OCI-LY1 (cell line): ENCODE data around the gene GFPT2.

Source experiments
- H2AFZ ChIP-seq: fragments of 200-600 bp; sonication (generic), shearing (Covaris generic); 2 replicates; pipeline ENCODE4 v1.6.0; 2014; ENCODE audit warnings: antibody characterized with exemption, mild to moderate bottlenecking, low read length
- H3F3A ChIP-seq: fragments of 200-600 bp; sonication (generic), shearing (Covaris generic); 2 replicates; pipeline ENCODE4 v1.6.0; 2014; ENCODE audit warnings: mild to moderate bottlenecking, antibody characterized with exemption, low read length, moderate library complexity; ENCODE audit not compliant: insufficient read depth
- H3K27ac ChIP-seq: fragments of 200-600 bp; sonication (generic); 2 replicates; pipeline ENCODE4 v1.5.1; 2014; ENCODE audit warnings: low read length, mixed run types, mild to moderate bottlenecking, low read depth; ENCODE audit not compliant: poor library complexity, severe bottlenecking
- H3K27me3 ChIP-seq: fragments of 200-600 bp; sonication (generic); 2 replicates; pipeline ENCODE4 v1.6.0; 2014; ENCODE audit warnings: antibody characterized with exemption, mild to moderate bottlenecking, low read length, moderate library complexity; ENCODE audit not compliant: insufficient read depth
- H3K36me3 ChIP-seq: fragments of 200-600 bp; sonication (generic); 2 replicates; pipeline ENCODE4 v1.6.1; 2014; ENCODE audit warnings: mild to moderate bottlenecking, antibody characterized with exemption, low read length, moderate library complexity, mixed read lengths; ENCODE audit not compliant: insufficient read depth
- H3K4me1 ChIP-seq: fragments of 200-600 bp; sonication (generic); 2 replicates; pipeline ENCODE4 v1.5.1; 2014; ENCODE audit warnings: mild to moderate bottlenecking, low read length, moderate library complexity; ENCODE audit not compliant: insufficient read depth, severe bottlenecking
- H3K4me2 ChIP-seq: fragments of 200-600 bp; sonication (generic), shearing (Covaris generic); 2 replicates; pipeline ENCODE4 v1.6.1; 2014; ENCODE audit warnings: low read length
- H3K4me3 ChIP-seq: fragments of 200-600 bp; sonication (generic); 2 replicates; pipeline ENCODE4 v1.5.1; 2014; ENCODE audit warnings: low read length, low read depth, mild to moderate bottlenecking, mixed read lengths; ENCODE audit not compliant: poor library complexity, severe bottlenecking
- H3K79me2 ChIP-seq: fragments of 200-600 bp; shearing (Covaris generic); 2 replicates; pipeline ENCODE4 v1.6.1; 2016; ENCODE audit warnings: mixed run types, low read length, mixed read lengths; ENCODE audit not compliant: insufficient read depth
- H3K9ac ChIP-seq: fragments of 200-600 bp; sonication (generic), shearing (Covaris generic); 2 replicates; pipeline ENCODE4 v1.6.1; 2014; ENCODE audit warnings: mild to moderate bottlenecking, low read length, mixed read lengths
- H3K9me2 ChIP-seq: fragments of 200-600 bp; sonication (generic), shearing (Covaris generic); 2 replicates; pipeline ENCODE4 v1.6.1; 2014; ENCODE audit warnings: low read depth, mild to moderate bottlenecking, low read length, mixed read lengths
- H3K9me3 ChIP-seq: fragments of 200-600 bp; shearing (Covaris generic); 2 replicates; pipeline ENCODE4 v1.6.1; 2014; ENCODE audit warnings: low read length, mixed read lengths
- H4K20me1 ChIP-seq: fragments of 200-600 bp; sonication (generic), shearing (Covaris generic); 2 replicates; pipeline ENCODE4 v1.6.0; 2016; ENCODE audit warnings: mild to moderate bottlenecking, low read length; ENCODE audit not compliant: insufficient read depth
- CTCF ChIP-seq: fragments of 200-600 bp; sonication (generic), shearing (Covaris generic); IDR thresholded peaks from 2 replicates; pipeline ENCODE4 v1.5.1; 2017; ENCODE audit warnings: mild to moderate bottlenecking, antibody characterized with exemption, low read length, moderate library complexity, mixed read lengths
- EZH2 ChIP-seq: fragments of 200-600 bp; sonication (generic), shearing (Covaris generic); IDR thresholded peaks from 2 replicates; pipeline ENCODE4 v1.8.0; 2017; ENCODE audit warnings: borderline replicate concordance, mixed run types, mild to moderate bottlenecking, antibody characterized with exemption, low read length, moderate library complexity, mixed read lengths

GFPT2 gene

GRCh38 chr5:180326989-180327565 lies 26.1 kb downstream of the GFPT2 start:
- Histone ChIP-seq H3F3A (no peaks in the 10 kb centered on the region), H3K27ac (no peak overlapping the region), H3K79me2 (no peaks in the 10 kb centered on the region), H2AFZ (no peak overlapping the region), H3K4me2 (no peak overlapping the region), H3K9me3 (no peaks in the 10 kb centered on the region), H3K9me2 (no peaks in the 10 kb centered on the region), H3K9ac (no peak overlapping the region), H3K27me3 (0 out of 2 replicates have a peak, but pooled peaks cover 6% of the 10 kb centered on the region), H3K4me3 (no peak overlapping the region), H3K36me3 (no peaks in the 10 kb centered on the region), H4K20me1 (no peaks in the 10 kb centered on the region), H3K4me1 (peaks cover 4% of the 10 kb centered on the region)
- TF ChIP-seq CTCF (no peak), EZH2 (no peak)

- H3K36me3 ChIP-seq: no peaks in the 10 kb centered on the region
- H3K27ac ChIP-seq: no peak overlapping the region
- peaks cover 4% of the 10 kb centered on the region for H3K4me1 ChIP-seq
- H3K4me3 ChIP-seq: no peak overlapping the region
- H3K9me3 ChIP-seq: no peaks in the 10 kb centered on the region
- no peaks in the 10 kb centered on the region for H3K79me2 ChIP-seq
- H3F3A ChIP-seq: no peaks in the 10 kb centered on the region
- H3K4me2 ChIP-seq: no peak overlapping the region
- H3K9me2 ChIP-seq: no peaks in the 10 kb centered on the region
- no peak overlapping the region for H2AFZ ChIP-seq
- no peaks in the 10 kb centered on the region for H4K20me1 ChIP-seq
- TF ChIP-seq CTCF: no peak
- TF ChIP-seq EZH2: no peak
- no peaks in the 10 kb centered on the region for H3K27me3 ChIP-seq
- H3K9ac ChIP-seq: no peak overlapping the region
Observed at GRCh38 chr5:180324601-180324950, 28.6 kb downstream of the GFPT2 start.

DNA sequence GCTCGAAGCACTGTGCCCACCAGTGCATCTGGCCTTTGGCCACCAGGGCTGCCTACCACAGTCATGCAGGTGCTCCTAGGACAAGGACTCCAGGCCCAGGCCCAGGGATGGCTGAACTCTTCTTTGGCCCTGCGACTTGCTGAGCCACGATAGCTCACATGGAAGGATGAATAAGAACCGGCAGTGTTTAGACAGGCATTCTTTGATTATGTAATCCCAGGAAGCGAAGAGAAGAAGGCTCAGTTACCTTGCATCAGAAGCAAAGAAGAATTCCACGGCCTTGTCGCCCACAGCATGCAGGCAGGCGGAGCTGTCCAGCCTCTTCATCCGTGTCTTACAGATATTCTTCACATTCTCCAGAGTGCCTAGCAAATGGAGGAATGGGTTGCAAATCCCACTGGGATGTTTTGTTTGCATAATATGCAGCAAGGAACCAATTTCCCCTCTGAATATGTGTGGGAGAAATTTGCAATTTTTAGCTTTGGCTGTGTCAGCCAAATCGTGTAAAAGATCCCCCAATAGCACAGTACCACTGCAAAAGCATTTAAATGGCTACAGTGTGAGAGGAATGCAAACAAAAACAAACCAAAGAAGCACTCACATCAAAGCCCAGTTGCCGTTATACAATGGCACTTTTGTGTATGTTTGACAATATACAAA lies 29.1 kb downstream of the GFPT2 start:
- Histone ChIP-seq H3K4me2 (no peak overlapping the region), H3K4me1 (peaks cover 4% of the 10 kb centered on the region), H3K27me3 (no peaks in the 10 kb centered on the region), H3K9ac (no peak overlapping the region), H3K9me2 (no peaks in the 10 kb centered on the region), H3K4me3 (no peak overlapping the region), H3K9me3 (no peaks in the 10 kb centered on the region), H2AFZ (no peak overlapping the region), H3F3A (no peaks in the 10 kb centered on the region), H4K20me1 (no peaks in the 10 kb centered on the region), H3K27ac (no peak overlapping the region), H3K36me3 (no peaks in the 10 kb centered on the region), H3K79me2 (no peaks in the 10 kb centered on the region)
- TF ChIP-seq EZH2: no peak
- TF ChIP-seq CTCF: no peak
